HepG2 (cell line): ENCODE measurements around the gene EVI5. TPM values are rescaled to one million over a fixed set of nuclear protein-coding genes. Genes with fewer than 3 reads are reported as not detected.

ENCODE experiments used
- CCDC6 ChIP-seq: sonication (generic); formaldehyde crosslinking; IDR thresholded peaks from 2 replicates; pipeline ENCODE4 v1.8.1; 2022; ENCODE audit warnings: mild to moderate bottlenecking, missing genetic modification reagents, moderate library complexity
- FOXJ3 ChIP-seq: sonication (generic); formaldehyde crosslinking; IDR thresholded peaks from 2 replicates; pipeline ENCODE4 v1.4.0; 2020; ENCODE audit warnings: missing genetic modification reagents, mild to moderate bottlenecking, borderline replicate concordance
- MIXL1 ChIP-seq: IDR thresholded peaks from 2 replicates; pipeline ENCODE4 v1.6.1; 2016
- NFYB ChIP-seq: sonication (generic); formaldehyde crosslinking; IDR thresholded peaks from 2 replicates; pipeline ENCODE4 v1.4.0; 2020; ENCODE audit warnings: missing genetic modification reagents
- POGZ ChIP-seq: sonication (generic); formaldehyde crosslinking; IDR thresholded peaks from 2 replicates; pipeline ENCODE4 v1.4.0; 2020; ENCODE audit warnings: mild to moderate bottlenecking, missing genetic modification reagents
- TBP ChIP-seq: sonication (generic); formaldehyde crosslinking; IDR thresholded peaks from 2 replicates; pipeline ENCODE4 v1.5.0; 2020; ENCODE audit warnings: missing genetic modification reagents
- ZNF33A ChIP-seq: sonication (generic); formaldehyde crosslinking; IDR thresholded peaks from 2 replicates; pipeline ENCODE4 v1.5.1; 2020; ENCODE audit warnings: missing genetic modification reagents, mild to moderate bottlenecking, moderate library complexity, borderline replicate concordance
- ZNF713 ChIP-seq: sonication (generic); formaldehyde crosslinking; IDR thresholded peaks from 2 replicates; pipeline ENCODE4 v1.4.0; 2020; ENCODE audit warnings: mild to moderate bottlenecking, missing genetic modification reagents
- polyA plus RNA-seq, 8 experiments: library from polyadenylated mRNA; depleted of rRNA in 3 of 8; stranded (reverse) in 7 of 8; unstranded in 1 of 8; fragments of >200 nt; fragmentation: Illumina TruSeq in 4 of 8; extraction: Trizol in 4 of 8; gene quantifications; 2 replicates each; pipeline versions ENCODE4 v1.2.1 to v1.2.3, GENCODE V29; 2011 to 2016; ENCODE audit warnings: low read depth in 4 of 8, missing spikeins in 1 of 8, mixed read lengths in 1 of 8; ENCODE audit not compliant: insufficient read depth in 1 of 8
- total RNA-seq, 5 experiments: library from RNA; depleted of rRNA; stranded (reverse); fragments of >200 nt; fragmentation: Illumina TruSeq; extraction: Trizol; gene quantifications; 2 replicates each; pipeline ENCODE4 v1.2.3, GENCODE V29; 2016; ENCODE audit warnings: low read depth in 1 of 5
- TF ChIP-seq, protein P1 (sequence below): sonication (generic); formaldehyde crosslinking; IDR thresholded peaks from 2 replicates; pipeline ENCODE4 v1.5.0; 2020; ENCODE audit warnings: mild to moderate bottlenecking, missing genetic modification reagents, borderline replicate concordance
- TF ChIP-seq, protein P2 (sequence below): sonication (generic); formaldehyde crosslinking; IDR thresholded peaks from 2 replicates; pipeline ENCODE4 v1.4.0; 2020; ENCODE audit warnings: missing genetic modification reagents, borderline replicate concordance
- TF ChIP-seq, protein P3 (sequence below): sonication (generic); formaldehyde crosslinking; IDR thresholded peaks from 2 replicates; pipeline ENCODE4 v1.8.1; 2023; ENCODE audit warnings: mild to moderate bottlenecking, missing genetic modification reagents, borderline replicate concordance

EVI5 gene
- total and polyA plus RNA-seq, 2 of the 13 experiments (the other 11 are each of a cell fraction or from before 2014, with no cell fraction given), result 4.0 to 12.6 TPM

DNA sequence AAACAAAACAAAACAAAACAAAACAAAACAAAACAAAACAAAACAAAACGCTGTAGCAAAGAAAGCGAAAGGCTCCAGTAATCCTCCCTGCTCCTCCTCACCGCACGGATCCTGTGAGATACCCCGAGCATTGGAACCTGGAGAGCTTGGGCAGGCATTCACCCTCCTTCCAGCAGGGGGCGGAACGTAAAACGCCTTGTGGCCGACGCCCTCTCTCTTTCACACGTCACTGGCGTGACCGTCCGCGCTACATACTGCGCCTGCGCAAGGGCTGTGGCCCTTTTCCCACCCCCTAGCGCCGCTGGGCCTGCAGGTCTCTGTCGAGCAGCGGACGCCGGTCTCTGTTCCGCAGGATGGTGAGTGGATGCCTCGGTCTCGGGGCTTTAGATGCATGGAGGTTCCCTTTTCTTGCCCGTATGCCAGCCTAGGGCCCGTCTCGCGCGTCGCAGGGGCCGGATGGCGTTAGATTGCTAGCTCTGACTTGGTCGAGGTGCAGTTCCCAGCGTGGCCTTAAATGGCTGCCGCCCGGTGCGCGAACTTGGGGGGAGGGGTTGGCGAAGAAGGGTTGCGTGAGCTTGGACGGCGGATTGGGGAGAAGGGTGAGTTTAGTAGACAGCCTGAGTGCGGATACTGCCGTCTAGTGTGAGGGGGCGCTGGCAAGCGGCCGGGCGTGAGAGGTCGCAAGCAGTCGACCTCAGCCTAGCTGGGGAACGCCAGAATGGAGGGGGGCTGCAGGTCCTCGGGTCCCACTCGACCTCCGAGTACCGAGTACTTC lies 47.0 kb upstream of the EVI5 start, which contains the start of gene RPL5 (continued):
- TF ChIP-seq, protein P1, sequence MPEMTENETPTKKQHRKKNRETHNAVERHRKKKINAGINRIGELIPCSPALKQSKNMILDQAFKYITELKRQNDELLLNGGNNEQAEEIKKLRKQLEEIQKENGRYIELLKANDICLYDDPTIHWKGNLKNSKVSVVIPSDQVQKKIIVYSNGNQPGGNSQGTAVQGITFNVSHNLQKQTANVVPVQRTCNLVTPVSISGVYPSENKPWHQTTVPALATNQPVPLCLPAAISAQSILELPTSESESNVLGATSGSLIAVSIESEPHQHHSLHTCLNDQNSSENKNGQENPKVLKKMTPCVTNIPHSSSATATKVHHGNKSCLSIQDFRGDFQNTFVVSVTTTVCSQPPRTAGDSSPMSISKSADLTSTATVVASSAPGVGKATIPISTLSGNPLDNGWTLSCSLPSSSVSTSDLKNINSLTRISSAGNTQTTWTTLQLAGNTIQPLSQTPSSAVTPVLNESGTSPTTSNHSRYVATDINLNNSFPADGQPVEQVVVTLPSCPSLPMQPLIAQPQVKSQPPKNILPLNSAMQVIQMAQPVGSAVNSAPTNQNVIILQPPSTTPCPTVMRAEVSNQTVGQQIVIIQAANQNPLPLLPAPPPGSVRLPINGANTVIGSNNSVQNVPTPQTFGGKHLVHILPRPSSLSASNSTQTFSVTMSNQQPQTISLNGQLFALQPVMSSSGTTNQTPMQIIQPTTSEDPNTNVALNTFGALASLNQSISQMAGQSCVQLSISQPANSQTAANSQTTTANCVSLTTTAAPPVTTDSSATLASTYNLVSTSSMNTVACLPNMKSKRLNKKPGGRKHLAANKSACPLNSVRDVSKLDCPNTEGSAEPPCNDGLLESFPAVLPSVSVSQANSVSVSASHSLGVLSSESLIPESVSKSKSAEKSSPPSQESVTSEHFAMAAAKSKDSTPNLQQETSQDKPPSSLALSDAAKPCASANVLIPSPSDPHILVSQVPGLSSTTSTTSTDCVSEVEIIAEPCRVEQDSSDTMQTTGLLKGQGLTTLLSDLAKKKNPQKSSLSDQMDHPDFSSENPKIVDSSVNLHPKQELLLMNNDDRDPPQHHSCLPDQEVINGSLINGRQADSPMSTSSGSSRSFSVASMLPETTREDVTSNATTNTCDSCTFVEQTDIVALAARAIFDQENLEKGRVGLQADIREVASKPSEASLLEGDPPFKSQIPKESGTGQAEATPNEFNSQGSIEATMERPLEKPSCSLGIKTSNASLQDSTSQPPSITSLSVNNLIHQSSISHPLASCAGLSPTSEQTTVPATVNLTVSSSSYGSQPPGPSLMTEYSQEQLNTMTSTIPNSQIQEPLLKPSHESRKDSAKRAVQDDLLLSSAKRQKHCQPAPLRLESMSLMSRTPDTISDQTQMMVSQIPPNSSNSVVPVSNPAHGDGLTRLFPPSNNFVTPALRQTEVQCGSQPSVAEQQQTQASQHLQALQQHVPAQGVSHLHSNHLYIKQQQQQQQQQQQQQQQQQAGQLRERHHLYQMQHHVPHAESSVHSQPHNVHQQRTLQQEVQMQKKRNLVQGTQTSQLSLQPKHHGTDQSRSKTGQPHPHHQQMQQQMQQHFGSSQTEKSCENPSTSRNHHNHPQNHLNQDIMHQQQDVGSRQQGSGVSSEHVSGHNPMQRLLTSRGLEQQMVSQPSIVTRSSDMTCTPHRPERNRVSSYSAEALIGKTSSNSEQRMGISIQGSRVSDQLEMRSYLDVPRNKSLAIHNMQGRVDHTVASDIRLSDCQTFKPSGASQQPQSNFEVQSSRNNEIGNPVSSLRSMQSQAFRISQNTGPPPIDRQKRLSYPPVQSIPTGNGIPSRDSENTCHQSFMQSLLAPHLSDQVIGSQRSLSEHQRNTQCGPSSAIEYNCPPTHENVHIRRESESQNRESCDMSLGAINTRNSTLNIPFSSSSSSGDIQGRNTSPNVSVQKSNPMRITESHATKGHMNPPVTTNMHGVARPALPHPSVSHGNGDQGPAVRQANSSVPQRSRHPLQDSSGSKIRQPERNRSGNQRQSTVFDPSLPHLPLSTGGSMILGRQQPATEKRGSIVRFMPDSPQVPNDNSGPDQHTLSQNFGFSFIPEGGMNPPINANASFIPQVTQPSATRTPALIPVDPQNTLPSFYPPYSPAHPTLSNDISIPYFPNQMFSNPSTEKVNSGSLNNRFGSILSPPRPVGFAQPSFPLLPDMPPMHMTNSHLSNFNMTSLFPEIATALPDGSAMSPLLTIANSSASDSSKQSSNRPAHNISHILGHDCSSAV, result no peak
- no peak for TF ChIP-seq ZNF33A (CRISPR knock-in tag)
- TF ChIP-seq, protein P2, sequence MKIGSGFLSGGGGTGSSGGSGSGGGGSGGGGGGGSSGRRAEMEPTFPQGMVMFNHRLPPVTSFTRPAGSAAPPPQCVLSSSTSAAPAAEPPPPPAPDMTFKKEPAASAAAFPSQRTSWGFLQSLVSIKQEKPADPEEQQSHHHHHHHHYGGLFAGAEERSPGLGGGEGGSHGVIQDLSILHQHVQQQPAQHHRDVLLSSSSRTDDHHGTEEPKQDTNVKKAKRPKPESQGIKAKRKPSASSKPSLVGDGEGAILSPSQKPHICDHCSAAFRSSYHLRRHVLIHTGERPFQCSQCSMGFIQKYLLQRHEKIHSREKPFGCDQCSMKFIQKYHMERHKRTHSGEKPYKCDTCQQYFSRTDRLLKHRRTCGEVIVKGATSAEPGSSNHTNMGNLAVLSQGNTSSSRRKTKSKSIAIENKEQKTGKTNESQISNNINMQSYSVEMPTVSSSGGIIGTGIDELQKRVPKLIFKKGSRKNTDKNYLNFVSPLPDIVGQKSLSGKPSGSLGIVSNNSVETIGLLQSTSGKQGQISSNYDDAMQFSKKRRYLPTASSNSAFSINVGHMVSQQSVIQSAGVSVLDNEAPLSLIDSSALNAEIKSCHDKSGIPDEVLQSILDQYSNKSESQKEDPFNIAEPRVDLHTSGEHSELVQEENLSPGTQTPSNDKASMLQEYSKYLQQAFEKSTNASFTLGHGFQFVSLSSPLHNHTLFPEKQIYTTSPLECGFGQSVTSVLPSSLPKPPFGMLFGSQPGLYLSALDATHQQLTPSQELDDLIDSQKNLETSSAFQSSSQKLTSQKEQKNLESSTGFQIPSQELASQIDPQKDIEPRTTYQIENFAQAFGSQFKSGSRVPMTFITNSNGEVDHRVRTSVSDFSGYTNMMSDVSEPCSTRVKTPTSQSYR, result peak; percentile 95
- peak; percentile 100 for TF ChIP-seq POGZ (CRISPR knock-in tag)
- no peak; the same call in 1 of the 2 replicates for TF ChIP-seq MIXL1 (CRISPR knock-in tag)
- peak; percentile 93 for TF ChIP-seq CCDC6
- TF ChIP-seq TBP (CRISPR knock-in tag), result no peak
- TF ChIP-seq FOXJ3 (CRISPR knock-in tag), result peak; percentile 39
- peak; percentile 41; the same call in 1 of the 2 replicates for TF ChIP-seq ZNF713
- TF ChIP-seq NFYB (CRISPR knock-in tag), result 0 out of 2 replicates have a peak, but pooled peaks have one; percentile 14
- TF ChIP-seq, protein P3, sequence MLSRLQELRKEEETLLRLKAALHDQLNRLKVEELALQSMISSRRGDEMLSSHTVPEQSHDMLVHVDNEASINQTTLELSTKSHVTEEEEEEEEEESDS (CRISPR knock-in tag), result peak; percentile 88; the same call in 1 of the 2 replicates
